HG03558 (cell line): Measurements from ENCODE around the gene CCDC137.
"Not testable (repeated sequence)": the region's sequence is repeated elsewhere in the genome, so short reads cannot be mapped to it uniquely, and the experiment has no call there.

Experiments
- ATAC-seq: cut with Tn5 transposase; IDR thresholded peaks from one replicate; pipeline ENCODE4 v1.9.1; 2021; ENCODE audit warnings: moderate number of reproducible peaks; ENCODE audit not compliant: unreplicated experiment; ENCODE audit errors: extremely low read depth

Gene CCDC137

GRCh38 chr17:81648707-81649085, 17.8 kb upstream of the CCDC137 start:
- no peak for ATAC-seq

GRCh38 chr17:81650951-81651350, 15.6 kb upstream of the CCDC137 start:
- ATAC-seq, result no peak

DNA sequence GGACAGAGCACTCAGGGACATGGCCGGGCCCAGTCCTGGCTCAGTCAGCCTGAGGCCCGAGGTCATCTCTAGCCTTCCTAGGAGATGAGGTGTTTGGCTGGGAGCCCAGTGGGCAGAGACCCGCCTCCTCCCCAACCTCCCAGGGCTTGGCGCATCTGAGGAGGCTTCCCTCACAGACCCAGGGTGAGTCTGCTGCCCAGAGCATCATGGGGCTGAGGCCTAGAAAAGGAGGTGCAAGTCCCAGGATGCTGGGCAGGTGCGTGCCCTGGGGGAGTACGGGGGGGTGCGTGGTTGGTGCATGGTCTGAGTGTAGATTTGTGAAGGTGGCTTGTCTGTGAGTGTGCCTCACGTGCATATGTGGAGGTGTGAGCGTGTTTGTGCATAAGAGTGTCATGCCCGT, 14.8 kb upstream of the CCDC137 start:
- no peak for ATAC-seq

DNA sequence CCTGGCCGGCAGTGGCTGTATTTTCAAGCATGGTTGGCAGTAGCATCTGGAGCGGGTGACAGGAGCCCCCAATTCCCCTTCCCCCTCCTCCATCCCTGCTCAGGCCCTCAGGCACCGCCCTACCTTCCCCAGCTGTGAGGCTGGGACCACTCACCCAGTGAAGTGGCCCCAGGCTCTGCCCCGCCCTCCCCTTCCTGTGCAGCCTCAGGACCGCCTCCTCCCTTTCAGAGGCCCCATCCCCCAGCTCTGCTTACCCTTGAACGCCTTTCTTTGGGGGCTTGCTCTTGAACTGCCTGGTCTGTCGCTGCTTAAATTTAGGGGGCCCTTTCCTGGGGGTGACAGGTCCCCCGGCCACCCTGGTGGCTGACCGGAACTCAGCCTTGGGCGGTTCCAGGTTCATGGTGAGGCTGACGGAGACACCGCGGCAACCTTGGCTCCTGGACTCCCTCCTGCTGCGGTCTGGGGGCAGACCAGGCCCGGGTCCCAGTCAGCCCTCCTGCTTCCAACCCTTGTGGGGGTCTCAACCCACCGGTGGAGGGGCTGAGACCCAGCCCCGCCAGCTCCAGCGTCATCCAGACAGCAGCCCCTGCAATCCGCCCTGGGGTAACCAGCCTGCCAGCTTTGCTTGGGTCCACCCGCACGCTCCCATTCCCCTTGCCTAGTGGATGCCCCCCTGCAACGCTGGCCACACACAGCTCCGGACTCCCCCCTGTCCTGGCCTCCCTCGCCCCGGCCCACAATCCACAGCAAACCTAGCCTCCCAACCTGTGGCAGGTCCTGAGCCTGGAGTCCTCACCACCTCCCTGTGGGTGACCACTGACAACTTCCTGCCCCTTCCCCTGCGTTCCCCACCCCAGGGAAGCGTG, 13.4 kb upstream of the CCDC137 start:
- ATAC-seq, result no peak

GRCh38 chr17:81655378-81656117, 11.0 kb upstream of the CCDC137 start:
- ATAC-seq, result no peak

- ATAC-seq, result no peak
Measured at GRCh38 chr17:81656118-81656743, 10.3 kb upstream of the CCDC137 start, which contains the start of gene PDE6G. PDE6G (minus strand) TSS chr17:81656542; CDS start chr17:81653305, 3,237 bp downstream.

DNA sequence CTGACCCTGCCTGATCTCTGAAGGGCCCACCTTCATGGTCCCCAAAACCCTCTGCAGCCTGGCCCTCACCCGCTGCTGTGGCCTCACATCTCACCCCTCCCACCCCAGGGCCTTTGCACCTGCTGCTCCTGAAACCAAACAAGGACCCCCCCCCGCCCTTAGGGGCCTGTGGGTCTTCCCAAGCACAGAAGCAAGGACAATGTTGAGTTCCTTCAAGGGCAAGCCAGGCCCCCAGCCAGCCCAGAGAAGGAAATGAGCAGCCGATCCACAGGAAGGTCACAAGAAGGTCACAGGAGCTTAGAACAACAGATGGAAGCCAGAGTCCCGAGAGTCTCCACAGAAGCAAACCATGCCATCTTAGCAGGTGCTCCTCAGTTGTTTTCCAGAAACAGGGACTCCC, 9.7 kb upstream of the CCDC137 start:
- ATAC-seq, result no peak

DNA sequence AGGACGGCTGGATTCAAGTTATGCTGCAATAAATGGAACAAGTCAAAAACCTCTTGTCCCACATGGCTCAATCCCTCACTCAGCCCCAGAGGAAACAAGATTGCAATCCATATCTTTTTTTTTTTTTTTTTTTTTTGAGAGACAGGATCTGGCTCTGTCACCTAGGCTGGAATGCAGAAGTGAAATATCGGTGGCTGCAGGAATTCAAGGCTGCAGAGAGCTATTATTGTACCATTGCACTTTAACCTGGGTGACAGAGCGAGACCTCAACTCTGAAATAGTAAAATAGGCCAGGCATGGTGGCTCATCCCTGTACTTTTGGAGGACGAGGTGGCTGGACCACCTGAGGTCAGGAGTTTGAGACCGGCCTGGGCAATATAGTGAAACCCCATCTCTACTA, 7.5 kb upstream of the CCDC137 start:
- no peak for ATAC-seq

GRCh38 chr17:81660441-81660840, 6.1 kb upstream of the CCDC137 start:
- ATAC-seq, result no peak

GRCh38 chr17:81662002-81662401, 4.5 kb upstream of the CCDC137 start:
- ATAC-seq, result no peak

GRCh38 chr17:81664051-81664470, 2.5 kb upstream of the CCDC137 start:
- ATAC-seq, result no peak

- ATAC-seq, result no peak
Measured at GRCh38 chr17:81665205-81666091, 1.1 kb upstream of the CCDC137 start.

DNA sequence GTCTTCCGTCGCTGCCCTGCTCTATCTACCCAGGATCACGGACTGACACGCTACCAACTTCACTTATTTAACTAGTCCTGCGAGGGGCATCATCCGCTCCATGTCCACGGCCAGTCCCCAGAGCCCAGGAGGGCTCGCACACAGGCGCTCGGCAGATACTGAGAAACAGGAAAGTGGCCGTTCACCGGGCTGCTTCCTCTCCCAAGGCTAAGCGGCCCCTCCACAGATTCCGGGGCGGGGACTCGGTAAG, 520 bp upstream of the CCDC137 start:
- ATAC-seq, result no peak

- ATAC-seq, result no peak
Measured at GRCh38 chr17:81667754-81668153, 1.2 kb downstream of the CCDC137 start.

DNA sequence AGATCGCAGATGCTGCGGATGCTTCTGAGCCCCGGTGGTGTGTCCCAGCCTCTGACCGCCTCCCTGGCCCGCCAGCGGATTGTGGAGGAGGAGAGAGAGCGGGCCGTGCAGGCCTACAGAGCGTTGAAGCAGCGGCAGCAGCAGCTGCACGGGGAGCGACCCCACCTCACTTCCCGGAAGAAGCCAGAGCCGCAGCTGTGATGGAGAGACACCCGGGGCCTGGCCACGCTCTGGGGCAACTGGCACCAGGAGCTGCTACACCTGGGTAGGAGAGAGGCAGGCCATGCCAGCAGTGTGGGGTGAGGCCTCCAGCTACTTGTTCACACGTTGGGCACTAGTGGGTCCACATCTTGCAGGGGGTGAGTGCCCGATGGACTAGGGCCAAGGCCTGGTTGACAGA, 6.0 kb downstream of the CCDC137 start:
- ATAC-seq, result no peak

- ATAC-seq, result no peak
Measured at GRCh38 chr17:81672954-81673353, 6.4 kb downstream of the CCDC137 start.

DNA sequence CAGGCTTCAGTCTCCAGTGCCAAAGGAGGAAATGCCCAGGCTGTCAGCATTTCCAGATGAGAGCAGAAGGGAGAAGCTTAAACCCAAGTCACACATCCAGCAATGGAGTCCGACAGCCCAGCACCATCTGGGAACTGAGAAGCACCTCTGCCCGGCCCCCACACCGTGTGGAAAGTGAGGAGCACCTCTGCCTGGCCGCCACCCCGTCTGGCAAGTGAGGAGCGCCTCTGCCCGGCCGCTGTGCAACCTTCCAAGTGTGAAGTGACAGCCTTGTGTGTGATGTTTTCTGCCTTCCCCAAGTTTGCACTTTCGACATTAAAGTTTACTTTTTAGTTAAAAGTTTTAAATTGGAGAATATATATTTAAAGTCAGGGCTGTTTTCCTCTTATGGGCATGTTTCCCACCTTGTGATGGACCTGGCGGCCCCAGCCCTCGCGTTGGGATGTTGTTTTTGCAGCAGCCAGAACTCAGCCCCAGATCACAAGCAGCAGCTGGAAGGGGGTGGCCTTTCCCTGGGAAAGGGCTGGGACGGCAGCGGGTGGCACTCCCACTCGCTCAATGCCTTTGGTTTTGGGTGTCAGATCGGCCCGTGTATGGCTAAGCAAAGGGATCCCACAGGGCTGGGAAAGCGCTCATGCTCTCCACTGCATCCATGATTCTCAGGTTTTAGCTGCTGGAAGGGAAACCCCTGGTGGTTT, 7.2 kb downstream of the CCDC137 start:
- no peak for ATAC-seq

GRCh38 chr17:81675515-81676221, 9.1 kb downstream of the CCDC137 start:
- ATAC-seq, result not testable (repeated sequence)

GRCh38 chr17:81676906-81677305, 10.4 kb downstream of the CCDC137 start:
- no peak for ATAC-seq
